ENCODE measurements around the gene RAB35.

DNA sequence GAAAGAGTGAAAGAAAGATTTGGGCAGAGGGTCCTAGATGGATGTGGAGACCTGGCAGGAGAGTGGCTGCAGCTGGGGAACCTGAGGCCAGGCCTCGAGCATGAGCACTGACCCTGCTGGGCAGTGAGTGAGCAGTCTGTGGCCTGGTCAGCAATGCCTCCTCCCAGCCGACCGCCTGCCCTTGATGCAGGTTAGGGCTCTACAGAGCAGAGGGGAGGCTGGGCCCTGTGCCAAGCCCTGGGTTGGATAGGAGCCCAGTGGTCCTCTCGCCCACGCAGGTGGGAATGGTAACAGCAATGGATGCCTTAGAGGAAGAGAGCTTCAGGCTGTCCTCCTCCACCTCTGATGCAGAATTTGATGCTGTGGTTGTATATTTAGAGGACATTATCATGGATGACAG, 59.8 kb downstream of the RAB35 start:
- TF ChIP-seq POLR2A (IDR thresholded peaks at IDR 0.05; ENCODE audit: low read length) (no peak), GATA1 (IDR thresholded peaks at IDR 0.05; ENCODE audit: low read depth, low read length) (no peak)

All from erythroblast (primary cell).